GM12864 (cell line): ENCODE results near the gene TIGIT.

Source experiments
- DNase-seq: peaks from one replicate; pipeline ENCODE4 v3.0.0-alpha.2; 2011; ENCODE audit warnings: low read depth
- H3K4me3 ChIP-seq: 2 replicates; pipeline ENCODE4 v1.5.1; 2011; ENCODE audit warnings: mild to moderate bottlenecking, low read depth, low read length, control low read depth
- TF ChIP-seq, protein P1 (sequence below): IDR thresholded peaks from 2 replicates; pipeline ENCODE4 v1.5.1; 2011; ENCODE audit warnings: low read depth, mild to moderate bottlenecking, moderate library complexity, low read length, control low read depth, inconsistent platforms; ENCODE audit errors: missing control alignments

The TIGIT gene

GRCh38 chr3:114351123-114351821 is 57.4 kb downstream of the TIGIT start:
- no peak for DNase-seq
- TF ChIP-seq, protein P1, sequence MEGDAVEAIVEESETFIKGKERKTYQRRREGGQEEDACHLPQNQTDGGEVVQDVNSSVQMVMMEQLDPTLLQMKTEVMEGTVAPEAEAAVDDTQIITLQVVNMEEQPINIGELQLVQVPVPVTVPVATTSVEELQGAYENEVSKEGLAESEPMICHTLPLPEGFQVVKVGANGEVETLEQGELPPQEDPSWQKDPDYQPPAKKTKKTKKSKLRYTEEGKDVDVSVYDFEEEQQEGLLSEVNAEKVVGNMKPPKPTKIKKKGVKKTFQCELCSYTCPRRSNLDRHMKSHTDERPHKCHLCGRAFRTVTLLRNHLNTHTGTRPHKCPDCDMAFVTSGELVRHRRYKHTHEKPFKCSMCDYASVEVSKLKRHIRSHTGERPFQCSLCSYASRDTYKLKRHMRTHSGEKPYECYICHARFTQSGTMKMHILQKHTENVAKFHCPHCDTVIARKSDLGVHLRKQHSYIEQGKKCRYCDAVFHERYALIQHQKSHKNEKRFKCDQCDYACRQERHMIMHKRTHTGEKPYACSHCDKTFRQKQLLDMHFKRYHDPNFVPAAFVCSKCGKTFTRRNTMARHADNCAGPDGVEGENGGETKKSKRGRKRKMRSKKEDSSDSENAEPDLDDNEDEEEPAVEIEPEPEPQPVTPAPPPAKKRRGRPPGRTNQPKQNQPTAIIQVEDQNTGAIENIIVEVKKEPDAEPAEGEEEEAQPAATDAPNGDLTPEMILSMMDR: no peak
- no peak overlapping the region for H3K4me3 ChIP-seq

DNA sequence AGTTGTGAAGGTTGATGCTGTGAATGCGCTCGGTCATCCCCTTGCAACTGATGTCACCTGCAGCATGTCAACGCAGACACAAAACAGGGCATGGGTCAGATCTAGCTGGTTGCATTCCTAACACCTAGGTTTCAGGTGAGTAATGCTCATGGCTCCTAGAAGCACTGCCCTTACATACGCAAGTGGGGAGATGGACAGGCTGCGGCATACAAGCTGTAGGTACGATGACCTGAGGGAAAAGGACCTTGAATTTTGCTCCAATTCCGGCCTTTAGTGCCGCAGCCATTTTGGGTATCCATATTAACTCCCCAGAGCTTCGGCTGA is 58.0 kb downstream of the TIGIT start:
- no peak for DNase-seq
- TF ChIP-seq, protein P1: no peak
- H3K4me3 ChIP-seq: no peak overlapping the region

DNA sequence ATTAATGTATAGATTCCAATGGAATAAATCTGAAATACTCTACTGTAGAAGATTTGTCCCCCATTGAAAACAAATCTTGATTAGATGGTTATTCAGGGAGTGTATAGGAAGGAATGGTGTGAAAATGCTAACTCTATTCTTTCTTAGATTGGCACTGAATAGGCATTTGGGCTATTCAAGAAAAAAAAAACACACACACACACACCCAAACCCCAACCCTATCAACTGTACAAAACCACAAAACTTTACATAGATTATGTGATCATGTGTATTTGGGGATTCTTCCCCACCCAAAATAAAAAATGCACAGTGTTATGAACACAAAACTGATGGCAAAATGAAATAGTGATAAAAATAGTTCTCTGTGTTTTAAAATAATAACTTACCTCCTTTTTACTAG is 61.8 kb downstream of the TIGIT start:
- H3K4me3 ChIP-seq: no peak overlapping the region
- DNase-seq: no peak
- TF ChIP-seq, protein P1: no peak

DNA sequence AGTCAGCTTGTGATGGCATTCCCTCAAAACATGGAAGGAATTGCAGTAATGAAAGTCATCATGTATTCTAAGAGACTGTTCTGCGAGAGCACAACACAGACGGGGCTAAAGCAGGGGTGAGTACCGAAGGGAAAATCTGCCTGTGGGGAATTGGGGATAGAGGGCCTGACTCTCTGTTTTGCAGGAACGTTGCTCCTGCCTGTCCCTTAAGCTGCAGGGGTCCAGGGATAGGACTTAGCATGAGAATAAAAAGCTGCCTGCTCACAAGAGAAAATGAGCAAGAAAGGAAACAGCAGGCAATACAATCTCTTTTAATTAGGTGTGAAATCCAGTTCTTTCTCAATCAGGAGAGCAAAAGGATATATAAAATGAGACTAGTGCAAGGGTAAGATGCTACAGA is 62.2 kb downstream of the TIGIT start:
- no peak for DNase-seq
- H3K4me3 ChIP-seq: no peak overlapping the region
- TF ChIP-seq, protein P1: no peak

GRCh38 chr3:114356525-114356924 is 62.7 kb downstream of the TIGIT start:
- no peak overlapping the region for H3K4me3 ChIP-seq
- no peak for DNase-seq
- TF ChIP-seq, protein P1: no peak
